SU-DHL-6 (cell line): ENCODE data around the gene TDP2.

Experiments
- H2AFZ ChIP-seq: fragments of 200-600 bp; sonication (generic); 2 replicates; pipeline ENCODE4 v1.6.1; 2014; ENCODE audit warnings: low read depth, mild to moderate bottlenecking, moderate library complexity, mixed read lengths, antibody characterized with exemption, low read length; ENCODE audit not compliant: severe bottlenecking
- H3F3A ChIP-seq: fragments of 200-600 bp; shearing (Covaris generic); 2 replicates; pipeline ENCODE4 v1.6.0; 2016; ENCODE audit warnings: antibody characterized with exemption, mild to moderate bottlenecking; ENCODE audit not compliant: insufficient read depth
- H3K27ac ChIP-seq: fragments of 200-600 bp; sonication (generic); 2 replicates; pipeline ENCODE4 v1.5.1; 2016; ENCODE audit warnings: low read depth, mild to moderate bottlenecking, low read length, moderate library complexity, mixed read lengths
- H3K27me3 ChIP-seq: fragments of 200-600 bp; sonication (generic), shearing (Covaris generic); 2 replicates; pipeline ENCODE4 v1.6.0; 2014; ENCODE audit warnings: mild to moderate bottlenecking, low read length
- H3K36me3 ChIP-seq: fragments of 200-600 bp; sonication (generic); 2 replicates; pipeline ENCODE4 v1.6.1; 2014; ENCODE audit warnings: mild to moderate bottlenecking, low read length, mixed read lengths
- H3K4me2 ChIP-seq: fragments of 300-600, 200-600 bp; shearing (Covaris generic), sonication (generic); 2 replicates; pipeline ENCODE4 v1.6.0; 2014; ENCODE audit warnings: low read length, low read depth, mild to moderate bottlenecking; ENCODE audit not compliant: poor library complexity, severe bottlenecking
- H3K4me3 ChIP-seq: fragments of 200-600 bp; sonication (generic); 2 replicates; pipeline ENCODE4 v1.5.1; 2014; ENCODE audit warnings: antibody characterized with exemption, low read length, mild to moderate bottlenecking, mixed read lengths; ENCODE audit not compliant: insufficient read depth, poor library complexity, severe bottlenecking
- H3K79me2 ChIP-seq: fragments of 200-600 bp; sonication (generic); 2 replicates; pipeline ENCODE4 v1.6.1; 2014; ENCODE audit warnings: mild to moderate bottlenecking, low read length, moderate library complexity; ENCODE audit not compliant: insufficient read depth
- H3K9ac ChIP-seq: fragments of 200-600 bp; sonication (generic); 2 replicates; pipeline ENCODE4 v1.7.0; 2014; ENCODE audit warnings: mild to moderate bottlenecking, low read length
- H3K9me2 ChIP-seq: fragments of 200-600 bp; sonication (generic); replicated peaks from 2 replicates; pipeline ENCODE4 v1.6.1; 2014; ENCODE audit warnings: low read length; ENCODE audit not compliant: insufficient read depth
- H3K9me3 ChIP-seq: fragments of 200-600 bp; sonication (generic); 2 replicates; pipeline ENCODE4 v1.6.1; 2014; ENCODE audit warnings: low read length, mixed read lengths; ENCODE audit not compliant: insufficient read depth
- H4K20me1 ChIP-seq: fragments of 200-600 bp; sonication (generic); 2 replicates; pipeline ENCODE4 v1.6.1; 2014; ENCODE audit warnings: low read depth, mild to moderate bottlenecking, antibody characterized with exemption, low read length, moderate library complexity, mixed read lengths
- CTCF ChIP-seq: fragments of 200-600 bp; sonication (generic); IDR thresholded peaks from one replicate; pipeline ENCODE4 v1.5.1; 2017; ENCODE audit warnings: antibody characterized with exemption, mild to moderate bottlenecking, low read length, moderate library complexity; ENCODE audit not compliant: insufficient read depth, poor library complexity, severe bottlenecking
- EZH2phosphoT487 ChIP-seq: fragments of 200-600 bp; sonication (generic), shearing (Covaris generic); conservative IDR thresholded peaks from 2 replicates; pipeline ENCODE4 v1.6.1; 2018; ENCODE audit warnings: mild to moderate bottlenecking, antibody characterized with exemption, low read length, moderate library complexity, mixed read lengths

The TDP2 gene

GRCh38 chr6:24606200-24606930, 60.3 kb downstream of the TDP2 start:
- no peaks in the 10 kb centered on the region for H4K20me1 ChIP-seq
- no peak overlapping the region for H2AFZ ChIP-seq

GRCh38 chr6:24603241-24603640, 63.5 kb downstream of the TDP2 start:
- Histone ChIP-seq H3K79me2 (no peaks in the 10 kb centered on the region), H3F3A (no peaks in the 10 kb centered on the region), H4K20me1 (no peaks in the 10 kb centered on the region), H3K9ac (no peak overlapping the region), H3K4me3 (no peak overlapping the region), H3K27me3 (no peaks in the 10 kb centered on the region), H3K4me2 (no peak overlapping the region), H3K36me3 (no peaks in the 10 kb centered on the region), H3K9me3 (no peaks in the 10 kb centered on the region), H3K9me2 (no peaks in the 10 kb centered on the region), H3K27ac (no peak overlapping the region), H2AFZ (no peak overlapping the region)
- no peak for TF ChIP-seq CTCF
- TF ChIP-seq EZH2phosphoT487 = no peak

More at GRCh38 chr6:24606200-24606930, 60.3 kb downstream of the TDP2 start:
- TF ChIP-seq CTCF (no peak), EZH2phosphoT487 (no peak)
- H3K27me3 ChIP-seq = no peaks in the 10 kb centered on the region
- no peak overlapping the region for H3K27ac ChIP-seq
- no peak overlapping the region for H3K4me2 ChIP-seq
- H3K4me3 ChIP-seq = no peak overlapping the region
- no peaks in the 10 kb centered on the region for H3K9me2 ChIP-seq
- no peaks in the 10 kb centered on the region for H3K36me3 ChIP-seq
- no peaks in the 10 kb centered on the region for H3K79me2 ChIP-seq
- no peak overlapping the region for H3K9ac ChIP-seq
- no peaks in the 10 kb centered on the region for H3K9me3 ChIP-seq
- no peaks in the 10 kb centered on the region for H3F3A ChIP-seq

GRCh38 chr6:24600903-24601302, 65.8 kb downstream of the TDP2 start:
- Histone ChIP-seq H3K4me2 (no peak overlapping the region), H3K9me2 (no peaks in the 10 kb centered on the region), H3K9me3 (no peaks in the 10 kb centered on the region), H3K9ac (no peak overlapping the region), H3F3A (no peaks in the 10 kb centered on the region), H4K20me1 (no peaks in the 10 kb centered on the region), H3K27me3 (no peaks in the 10 kb centered on the region), H2AFZ (no peak overlapping the region), H3K27ac (no peak overlapping the region), H3K4me3 (no peak overlapping the region), H3K79me2 (no peaks in the 10 kb centered on the region), H3K36me3 (no peaks in the 10 kb centered on the region)
- TF ChIP-seq EZH2phosphoT487 (no peak), CTCF (peak; percentile 66)
